ENCODE measurements around the gene GRIP1.

Gene GRIP1

DNA sequence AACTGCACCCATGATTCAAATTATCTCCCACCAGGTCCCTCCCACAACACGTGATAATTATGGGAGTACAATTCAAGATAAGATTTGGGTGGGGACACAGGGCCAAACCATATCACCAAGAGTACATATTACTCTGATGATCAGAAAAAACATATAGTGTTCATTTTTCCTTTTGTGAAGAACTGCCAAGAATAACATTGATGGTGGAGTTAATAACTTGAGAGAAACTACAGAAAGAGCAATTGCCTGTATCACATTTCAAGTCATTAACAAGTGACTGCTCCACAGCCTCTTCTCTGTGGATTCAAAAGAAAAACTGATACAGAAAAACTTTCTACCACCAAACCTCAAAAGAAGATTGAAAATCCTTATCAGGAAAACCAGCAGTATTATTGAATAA lies 34.7 kb downstream of the GRIP1 start:
- no peak overlapping the region for H3K4me3 ChIP-seq (ENCODE audit: low read depth, low read length)
- TF ChIP-seq, protein P1, sequence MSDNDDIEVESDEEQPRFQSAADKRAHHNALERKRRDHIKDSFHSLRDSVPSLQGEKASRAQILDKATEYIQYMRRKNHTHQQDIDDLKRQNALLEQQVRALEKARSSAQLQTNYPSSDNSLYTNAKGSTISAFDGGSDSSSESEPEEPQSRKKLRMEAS (IDR thresholded peaks at IDR 0.05; ENCODE audit: low read depth, low read length) = no peak
- TF ChIP-seq, protein P2, sequence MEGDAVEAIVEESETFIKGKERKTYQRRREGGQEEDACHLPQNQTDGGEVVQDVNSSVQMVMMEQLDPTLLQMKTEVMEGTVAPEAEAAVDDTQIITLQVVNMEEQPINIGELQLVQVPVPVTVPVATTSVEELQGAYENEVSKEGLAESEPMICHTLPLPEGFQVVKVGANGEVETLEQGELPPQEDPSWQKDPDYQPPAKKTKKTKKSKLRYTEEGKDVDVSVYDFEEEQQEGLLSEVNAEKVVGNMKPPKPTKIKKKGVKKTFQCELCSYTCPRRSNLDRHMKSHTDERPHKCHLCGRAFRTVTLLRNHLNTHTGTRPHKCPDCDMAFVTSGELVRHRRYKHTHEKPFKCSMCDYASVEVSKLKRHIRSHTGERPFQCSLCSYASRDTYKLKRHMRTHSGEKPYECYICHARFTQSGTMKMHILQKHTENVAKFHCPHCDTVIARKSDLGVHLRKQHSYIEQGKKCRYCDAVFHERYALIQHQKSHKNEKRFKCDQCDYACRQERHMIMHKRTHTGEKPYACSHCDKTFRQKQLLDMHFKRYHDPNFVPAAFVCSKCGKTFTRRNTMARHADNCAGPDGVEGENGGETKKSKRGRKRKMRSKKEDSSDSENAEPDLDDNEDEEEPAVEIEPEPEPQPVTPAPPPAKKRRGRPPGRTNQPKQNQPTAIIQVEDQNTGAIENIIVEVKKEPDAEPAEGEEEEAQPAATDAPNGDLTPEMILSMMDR (IDR thresholded peaks at IDR 0.05; ENCODE audit: low read depth, low read length) = no peak
- TF ChIP-seq POLR2A (IDR thresholded peaks at IDR 0.05; ENCODE audit: extremely low read depth, insufficient read length) (no peak), MYC (IDR thresholded peaks at IDR 0.05; ENCODE audit: low read depth, low read length) (no peak)
- no peak for DNase-seq (ENCODE audit: low read depth)

DNA sequence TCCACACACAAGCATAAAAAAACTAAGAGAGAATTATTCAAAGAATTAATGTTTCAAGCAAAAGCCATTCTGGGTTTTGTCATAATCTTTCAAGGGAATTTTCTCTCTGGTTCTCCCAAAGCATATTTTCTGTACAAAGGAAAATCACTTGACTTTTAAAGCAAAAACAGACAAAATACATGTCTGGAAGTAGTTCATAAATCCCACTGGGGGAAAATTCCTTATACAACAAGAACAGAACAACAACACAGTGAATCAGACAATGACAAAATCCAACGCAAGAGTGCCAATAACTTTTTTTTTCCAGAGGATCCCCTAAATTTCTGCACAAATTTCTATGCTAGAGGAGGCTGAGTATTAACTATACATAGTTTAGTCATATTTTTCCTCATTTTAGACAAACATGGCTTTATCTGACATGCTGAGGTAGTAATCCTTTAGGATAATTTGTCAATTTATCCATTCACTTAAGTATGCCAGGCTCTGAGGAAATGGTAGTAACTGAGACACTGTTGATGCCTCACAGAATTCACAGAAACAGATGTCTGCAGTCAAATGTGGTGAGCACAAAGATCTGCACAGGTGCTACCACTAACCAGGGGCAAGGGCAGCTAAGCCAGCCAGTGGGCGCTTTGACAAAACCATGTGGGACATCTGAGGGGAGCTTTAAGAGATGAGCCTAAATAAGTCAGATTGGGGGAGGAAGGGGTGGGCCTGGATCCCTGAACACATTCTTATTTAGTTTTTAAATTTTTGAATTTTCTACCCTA lies 38.0 kb downstream of the GRIP1 start:
- TF ChIP-seq POLR2A (IDR thresholded peaks at IDR 0.05; ENCODE audit: extremely low read depth, insufficient read length) (no peak), MYC (IDR thresholded peaks at IDR 0.05; ENCODE audit: low read depth, low read length) (no peak)
- TF ChIP-seq, protein P2 (IDR thresholded peaks at IDR 0.05; ENCODE audit: low read depth, low read length) = no peak
- TF ChIP-seq, protein P1 (IDR thresholded peaks at IDR 0.05; ENCODE audit: low read depth, low read length) = no peak
- no peak for DNase-seq (ENCODE audit: low read depth)

DNA sequence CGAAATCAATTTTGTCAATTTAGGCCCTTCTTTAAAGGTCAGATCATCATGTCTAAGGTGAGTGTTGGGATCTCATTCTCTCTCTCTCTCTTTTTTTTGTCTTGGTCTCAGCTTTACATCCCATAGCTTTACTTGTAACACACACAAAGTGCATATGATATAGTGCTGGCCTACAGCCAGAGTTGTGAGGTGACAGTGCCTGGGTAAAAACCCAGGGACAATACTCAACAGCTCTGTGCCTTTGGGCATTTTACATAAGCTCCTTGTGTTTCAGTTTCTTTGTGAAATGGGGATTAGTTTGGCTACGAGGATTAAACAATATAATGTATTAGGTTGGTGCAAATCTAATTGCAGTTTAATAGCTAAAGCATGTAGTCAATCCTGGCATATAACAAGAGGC lies 40.2 kb downstream of the GRIP1 start:
- H3K4me3 ChIP-seq (ENCODE audit: low read depth, low read length) = no peak overlapping the region
- no peak for TF ChIP-seq POLR2A (IDR thresholded peaks at IDR 0.05; ENCODE audit: extremely low read depth, insufficient read length)
- TF ChIP-seq, protein P2 (IDR thresholded peaks at IDR 0.05; ENCODE audit: low read depth, low read length) = no peak
- no peak for TF ChIP-seq MYC (IDR thresholded peaks at IDR 0.05; ENCODE audit: low read depth, low read length)
- TF ChIP-seq, protein P1 (IDR thresholded peaks at IDR 0.05; ENCODE audit: low read depth, low read length) = no peak
- no peak for DNase-seq (ENCODE audit: low read depth)

More for the DNA sequence above, 38.0 kb downstream of the GRIP1 start:
- H3K4me3 ChIP-seq (ENCODE audit: low read depth, low read length) = no peak overlapping the region

DNA sequence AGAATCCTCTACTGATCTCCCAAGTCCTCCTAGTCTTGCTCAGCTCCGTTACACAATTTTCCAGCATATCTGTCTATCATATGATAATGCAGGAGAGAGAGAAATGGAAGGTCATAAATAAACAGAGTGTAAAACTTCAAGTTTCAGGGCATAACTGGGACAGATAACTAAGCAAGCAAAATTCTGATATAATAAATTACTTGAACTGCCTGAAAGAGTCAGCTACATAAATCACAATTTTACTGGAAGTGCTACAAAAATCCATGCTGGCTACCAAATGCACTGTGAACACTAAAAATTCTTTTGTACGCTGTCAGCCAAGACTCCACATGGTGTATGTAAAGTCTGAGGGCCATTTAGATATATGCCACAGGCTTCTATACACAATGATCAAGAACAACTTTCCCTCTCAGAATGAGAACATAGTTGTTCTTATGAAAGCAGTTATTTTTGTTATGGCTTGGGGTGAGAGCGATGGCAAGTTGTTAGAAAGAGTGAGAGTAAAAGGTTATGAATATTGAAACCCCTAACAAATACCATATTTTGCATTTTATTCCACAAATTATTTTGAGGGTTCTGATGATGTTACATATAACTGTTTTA lies 41.1 kb downstream of the GRIP1 start:
- TF ChIP-seq, protein P2 (IDR thresholded peaks at IDR 0.05; ENCODE audit: low read depth, low read length) = no peak
- TF ChIP-seq, protein P1 (IDR thresholded peaks at IDR 0.05; ENCODE audit: low read depth, low read length) = no peak
- TF ChIP-seq POLR2A (IDR thresholded peaks at IDR 0.05; ENCODE audit: extremely low read depth, insufficient read length) (no peak), MYC (IDR thresholded peaks at IDR 0.05; ENCODE audit: low read depth, low read length) (no peak)
- DNase-seq (ENCODE audit: low read depth) = no peak
- no peak overlapping the region for H3K4me3 ChIP-seq (ENCODE audit: low read depth, low read length)

DNA sequence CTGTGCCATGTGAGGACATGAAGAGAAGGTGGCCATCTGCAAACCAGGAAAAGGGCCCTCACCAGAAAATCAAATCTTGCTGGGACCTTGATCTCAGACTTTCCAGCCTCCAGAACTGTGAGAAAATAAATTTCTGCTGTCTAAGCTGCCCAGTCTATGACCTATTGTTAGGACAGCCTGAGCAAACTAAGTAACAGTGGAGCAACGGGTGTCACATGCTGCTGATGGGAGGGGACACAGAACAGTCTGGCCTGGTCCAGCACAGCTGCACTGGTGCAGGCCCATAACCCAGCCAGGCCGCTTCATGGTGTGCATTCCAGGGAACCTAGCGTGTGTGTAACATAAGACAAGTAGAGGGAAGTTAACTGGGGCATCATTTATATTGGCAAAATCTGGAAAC lies 42.1 kb downstream of the GRIP1 start:
- no peak for TF ChIP-seq MYC (IDR thresholded peaks at IDR 0.05; ENCODE audit: low read depth, low read length)
- DNase-seq (ENCODE audit: low read depth) = no peak
- H3K4me3 ChIP-seq (ENCODE audit: low read depth, low read length) = no peak overlapping the region

DNA sequence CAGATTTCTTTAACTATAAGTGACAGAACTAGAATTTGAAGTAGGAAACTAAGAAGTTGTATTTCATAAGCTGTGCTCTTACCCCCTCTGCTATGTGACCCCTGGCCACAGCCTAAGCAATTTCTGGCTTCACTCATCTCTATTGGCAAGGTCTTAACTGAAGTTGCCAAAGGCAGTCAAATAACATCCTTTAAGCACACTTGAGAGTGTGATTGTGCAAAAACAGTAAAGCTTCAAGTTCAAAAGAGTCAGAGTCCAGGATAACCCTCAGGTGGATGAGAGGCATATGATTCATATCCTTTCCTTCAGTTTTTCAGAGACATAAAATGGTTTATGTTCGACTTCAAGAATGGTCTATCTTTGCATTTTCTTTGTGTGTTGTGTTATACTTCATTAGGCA lies 45.2 kb downstream of the GRIP1 start:
- TF ChIP-seq MYC (IDR thresholded peaks at IDR 0.05; ENCODE audit: low read depth, low read length) (no peak), POLR2A (IDR thresholded peaks at IDR 0.05; ENCODE audit: extremely low read depth, insufficient read length) (no peak)
- TF ChIP-seq, protein P2 (IDR thresholded peaks at IDR 0.05; ENCODE audit: low read depth, low read length) = no peak
- TF ChIP-seq, protein P1 (IDR thresholded peaks at IDR 0.05; ENCODE audit: low read depth, low read length) = no peak
- no peak overlapping the region for H3K4me3 ChIP-seq (ENCODE audit: low read depth, low read length)
- no peak for DNase-seq (ENCODE audit: low read depth)

Data from NB4 (cell line).